Esophagus squamous epithelium (tissue), 5 donors: ENCODE measurements around the gene CDCP1. TPM values are rescaled to one million over a fixed set of nuclear protein-coding genes. Genes with fewer than 3 reads are reported as not detected.

Experiments used
- DNase-seq: peaks from one replicate; lab custom pipeline; 2025; lab: John Stamatoyannopoulos, UW
- H3K27ac ChIP-seq, 4 donors: fragments of 200-600 bp; sonication (generic); one replicate each; pipeline ENCODE4 v1.5.1; 2016 to 2019; ENCODE audit warnings: mild to moderate bottlenecking in 1 of 4
- H3K27me3 ChIP-seq, 4 donors: fragments of 200-600 bp; sonication (generic); 1 replicate in 3 of 4; 2 replicates in 1 of 4; pipeline versions ENCODE4 v1.5.1 to v1.6.0; 2017 to 2021; ENCODE audit warnings: antibody characterized with exemption in 1 of 4
- H3K36me3 ChIP-seq, 3 donors: fragments of 200-600 bp; sonication (generic); one replicate each; pipeline ENCODE4 v1.5.1; 2016 to 2019
- H3K4me1 ChIP-seq, 3 donors: fragments of 200-600 bp; sonication (generic); one replicate each; pipeline ENCODE4 v1.5.1; 2017 to 2019
- H3K4me3 ChIP-seq, 4 donors: fragments of 200-600 bp; sonication (generic); 1 replicate in 3 of 4; 2 replicates in 1 of 4; pipeline ENCODE4 v1.5.1; 2016 to 2019; ENCODE audit warnings: mild to moderate bottlenecking in 2 of 4, moderate library complexity in 1 of 4
- H3K9me3 ChIP-seq, 3 donors: fragments of 200-600 bp; sonication (generic); one replicate each; pipeline ENCODE4 v1.5.1; 2016 to 2019
- POLR2A ChIP-seq, 4 donors: fragments of 450-650 bp; IDR thresholded peaks; one replicate each; pipeline ENCODE4 v1.6.1; 2017; ENCODE audit warnings: antibody characterized with exemption in 4 of 4, mild to moderate bottlenecking in 4 of 4, moderate library complexity in 3 of 4
- WGBS, 2 donors: methylation state at CpG; one replicate each; pipeline ENCODE4 v1.1.5; 2018; 5-methylcytosine and 5-hydroxymethylcytosine counted together
- intact Hi-C: fragments of 100-400 bp; cut with DNase I; formaldehyde crosslinking; loops from one replicate; pipeline ENCODE4 v1.15.0; 2022
- total RNA-seq, 4 donors: library from RNA; depleted of rRNA; stranded (reverse); fragments of >200 nt; gene quantifications; one replicate each; pipeline ENCODE4 v1.1.0, GENCODE V29; 2016
- TF ChIP-seq, protein P1 (sequence below), 6 experiments: fragments of 450-650 bp in 4 of 6; fragments of 200-600 bp in 2 of 6; sonication (generic) in 2 of 6; IDR thresholded peaks; one replicate each; pipeline ENCODE4 v1.5.1; 2016 to 2019; ENCODE audit warnings: antibody characterized with exemption in 6 of 6, mild to moderate bottlenecking in 4 of 6, moderate library complexity in 4 of 6
- donor health status: DM: yes; HTN: yes; CAD: no.

The CDCP1 gene
- total RNA-seq, 4 donors from 2014 or later = 35.7 to 95.4 (median 54.6) TPM

DNA sequence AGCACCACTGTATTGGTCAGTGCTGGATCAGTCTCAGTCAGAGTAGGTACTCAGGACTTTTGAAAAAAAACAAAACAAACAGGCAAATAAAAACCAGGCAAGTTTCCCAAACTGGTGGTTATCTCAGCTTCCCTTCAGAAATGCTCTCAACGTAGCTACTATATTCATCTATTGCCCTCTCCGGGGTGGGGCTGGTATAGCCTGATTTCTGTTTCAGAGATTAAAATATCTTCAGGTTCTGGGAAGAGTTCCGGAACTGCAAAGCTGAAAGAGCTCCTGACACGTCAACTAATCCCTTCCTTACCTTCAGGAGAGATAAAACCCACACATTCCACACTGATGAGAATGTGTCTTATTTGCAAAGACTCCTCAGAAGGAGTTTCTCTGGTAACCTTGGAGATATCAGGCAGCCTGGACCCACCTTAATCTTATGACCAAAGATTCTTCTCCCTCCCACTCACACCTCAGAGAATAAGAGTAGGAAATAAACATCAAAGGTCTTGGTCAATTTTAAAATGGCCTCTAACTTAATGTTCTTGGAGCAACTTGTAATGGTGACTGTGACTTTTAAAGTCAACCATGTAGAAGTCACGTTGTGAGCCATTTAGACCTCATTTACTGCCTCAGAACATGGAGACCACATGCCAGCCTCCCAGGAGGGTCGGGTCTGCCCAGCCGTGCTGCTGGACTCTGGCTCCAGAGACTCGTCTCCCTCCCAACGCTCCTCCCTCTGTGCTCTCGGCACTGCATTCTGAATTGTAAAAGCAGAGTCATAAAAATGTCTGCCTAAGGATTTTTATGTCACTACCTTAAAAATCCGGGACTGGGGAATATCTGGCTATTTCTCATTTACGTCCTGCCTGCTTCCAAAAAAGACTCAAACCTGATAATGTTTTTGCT lies 53.8 kb downstream of the CDCP1 start:
- TF ChIP-seq, protein P1, sequence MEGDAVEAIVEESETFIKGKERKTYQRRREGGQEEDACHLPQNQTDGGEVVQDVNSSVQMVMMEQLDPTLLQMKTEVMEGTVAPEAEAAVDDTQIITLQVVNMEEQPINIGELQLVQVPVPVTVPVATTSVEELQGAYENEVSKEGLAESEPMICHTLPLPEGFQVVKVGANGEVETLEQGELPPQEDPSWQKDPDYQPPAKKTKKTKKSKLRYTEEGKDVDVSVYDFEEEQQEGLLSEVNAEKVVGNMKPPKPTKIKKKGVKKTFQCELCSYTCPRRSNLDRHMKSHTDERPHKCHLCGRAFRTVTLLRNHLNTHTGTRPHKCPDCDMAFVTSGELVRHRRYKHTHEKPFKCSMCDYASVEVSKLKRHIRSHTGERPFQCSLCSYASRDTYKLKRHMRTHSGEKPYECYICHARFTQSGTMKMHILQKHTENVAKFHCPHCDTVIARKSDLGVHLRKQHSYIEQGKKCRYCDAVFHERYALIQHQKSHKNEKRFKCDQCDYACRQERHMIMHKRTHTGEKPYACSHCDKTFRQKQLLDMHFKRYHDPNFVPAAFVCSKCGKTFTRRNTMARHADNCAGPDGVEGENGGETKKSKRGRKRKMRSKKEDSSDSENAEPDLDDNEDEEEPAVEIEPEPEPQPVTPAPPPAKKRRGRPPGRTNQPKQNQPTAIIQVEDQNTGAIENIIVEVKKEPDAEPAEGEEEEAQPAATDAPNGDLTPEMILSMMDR (IDR thresholded peaks at IDR 0.05) = peak in 2 of 6 experiments; percentile 12 to 31
- no peak for TF ChIP-seq POLR2A (IDR thresholded peaks at IDR 0.05)
- H3K27ac ChIP-seq = peak overlapping the region; percentile 74 to 83 (median 80)
- intact Hi-C loops = no loop called here
- H3K4me1 ChIP-seq = peaks cover 0 to 56% (median 13%) of the 10 kb centered on the region in 3 donors
- no peak overlapping the region for H3K4me3 ChIP-seq
- DNase-seq = no peak
- H3K9me3 ChIP-seq = peaks cover 0 to 5% (median 0%) of the 10 kb centered on the region in 3 donors
- WGBS, 2 donors = 39 to 44% methylated on average over 12 of the region's 12 CpGs
- H3K27me3 ChIP-seq = no peaks in the 10 kb centered on the region
- H3K36me3 ChIP-seq = peaks cover 6 to 89% (median 17%) of the 10 kb centered on the region in 3 donors

DNA sequence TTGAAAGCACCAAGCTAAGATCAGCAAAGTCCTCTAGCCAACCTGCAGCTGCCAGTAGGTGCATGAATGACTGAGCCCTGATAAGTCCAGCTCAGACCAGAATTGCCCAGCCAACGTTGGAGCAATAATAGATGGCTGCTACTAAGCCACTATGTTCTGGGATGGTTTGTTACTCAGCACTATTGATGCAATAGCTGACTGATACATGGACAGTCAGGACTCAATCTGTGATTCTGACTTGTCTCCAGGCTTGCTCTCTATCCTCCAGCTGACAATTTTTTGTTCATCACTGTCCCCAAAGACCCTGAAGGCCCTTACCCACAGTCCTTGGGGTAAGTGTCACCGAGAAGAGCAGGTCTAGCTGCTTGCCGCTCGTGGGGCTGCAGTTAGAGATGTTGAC lies 55.3 kb downstream of the CDCP1 start:
- H3K36me3 ChIP-seq = peaks cover 6 to 91% (median 17%) of the 10 kb centered on the region in 3 donors
- no peak for DNase-seq
- H3K4me1 ChIP-seq = peaks cover 0 to 59% (median 13%) of the 10 kb centered on the region in 3 donors
- H3K9me3 ChIP-seq = peaks cover 0 to 5% (median 0%) of the 10 kb centered on the region in 3 donors
- H3K27ac ChIP-seq = peak overlapping the region in 1 of 4 donors; percentile 81
- H3K4me3 ChIP-seq = no peak overlapping the region
- 45 to 95% methylated on average over 1 to 4 of the region's 4 CpGs for WGBS, 2 donors
- intact Hi-C loops = no loop called here
- H3K27me3 ChIP-seq = no peaks in the 10 kb centered on the region
- TF ChIP-seq, protein P1 (IDR thresholded peaks at IDR 0.05) = no peak
- no peak for TF ChIP-seq POLR2A (IDR thresholded peaks at IDR 0.05)

DNA sequence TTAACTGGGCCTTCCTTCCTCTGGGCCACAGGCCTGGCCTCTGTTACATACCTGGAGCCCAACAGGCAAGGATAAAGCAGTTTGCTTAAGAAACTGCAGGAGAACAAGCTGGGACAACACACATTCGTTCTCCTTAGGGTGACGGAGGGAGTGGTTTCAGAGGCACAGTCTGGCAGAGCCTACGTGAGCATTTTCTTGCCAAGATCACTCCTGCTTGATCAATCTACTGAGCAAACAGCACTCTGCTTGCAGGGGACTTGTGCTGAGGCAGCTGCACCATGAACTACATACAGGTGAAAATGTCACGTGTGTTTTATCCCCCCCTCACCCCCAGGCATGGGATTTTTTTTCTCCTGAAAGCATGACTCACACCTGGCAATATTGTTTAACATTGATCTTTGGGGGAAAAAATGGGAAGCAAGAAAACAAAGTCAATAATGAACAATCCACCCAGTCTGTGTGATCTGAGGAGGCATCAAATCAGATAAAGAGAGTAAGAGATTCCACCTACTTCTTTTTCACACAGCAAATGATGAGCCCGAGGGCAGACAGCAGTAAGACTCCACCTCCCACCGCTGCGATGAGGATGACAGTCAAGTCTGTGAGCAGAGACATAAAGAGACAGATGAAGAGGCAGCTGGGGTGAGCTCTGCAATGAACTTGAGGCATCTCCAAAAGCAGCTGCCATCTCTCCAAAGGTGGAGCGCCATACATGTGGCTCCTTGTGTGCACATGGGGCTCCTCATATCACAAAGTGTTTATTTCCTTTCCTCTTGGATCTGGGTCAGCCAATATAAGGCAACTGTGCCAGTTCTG lies 57.4 kb downstream of the CDCP1 start:
- Histone ChIP-seq H3K4me1 (peaks cover 0 to 59% (median 13%) of the 10 kb centered on the region in 3 donors), H3K27ac (peak overlapping the region; percentile 28 to 77 (median 38)), H3K36me3 (peaks cover 6 to 92% (median 19%) of the 10 kb centered on the region in 3 donors), H3K4me3 (no peak overlapping the region), H3K27me3 (no peaks in the 10 kb centered on the region), H3K9me3 (peaks cover 0 to 5% (median 0%) of the 10 kb centered on the region in 3 donors)
- intact Hi-C loops = no loop called here
- 36 to 40% methylated on average over 7 to 8 of the region's 8 CpGs for WGBS, 2 donors
- DNase-seq = no peak
- TF ChIP-seq POLR2A (IDR thresholded peaks at IDR 0.05) = no peak
- TF ChIP-seq, protein P1 (IDR thresholded peaks at IDR 0.05) = peak in 1 of 6 experiments; percentile 10

DNA sequence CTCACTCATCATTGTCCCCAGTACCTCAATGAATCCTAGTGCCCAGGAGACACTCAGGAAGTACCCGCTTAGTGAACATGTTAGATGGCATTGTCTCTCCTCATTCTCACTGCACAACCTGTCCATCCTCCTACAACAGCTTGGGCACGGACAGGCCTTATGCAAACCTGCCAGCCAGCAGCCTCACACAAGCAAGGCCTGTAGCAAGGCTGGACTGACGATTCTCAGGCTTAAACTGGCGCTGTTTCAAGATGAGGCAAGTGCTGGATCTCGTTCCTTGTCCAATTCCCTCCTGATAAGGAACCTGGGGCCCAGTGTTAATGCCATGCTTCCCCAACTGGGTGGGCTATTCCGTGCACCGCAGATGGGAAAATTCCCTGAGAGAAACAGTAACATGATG lies 59.0 kb downstream of the CDCP1 start:
- Histone ChIP-seq H3K27ac (no peak overlapping the region), H3K36me3 (peaks cover 6 to 97% (median 19%) of the 10 kb centered on the region in 3 donors), H3K9me3 (peaks cover 0 to 5% (median 0%) of the 10 kb centered on the region in 3 donors), H3K27me3 (no peaks in the 10 kb centered on the region), H3K4me1 (peaks cover 0 to 44% (median 10%) of the 10 kb centered on the region in 3 donors), H3K4me3 (no peak overlapping the region)
- WGBS, 2 donors = 56 to 70% methylated on average over 4 to 5 of the region's 7 CpGs
- intact Hi-C loops = no loop called here
- TF ChIP-seq, protein P1 (IDR thresholded peaks at IDR 0.05) = no peak
- no peak for TF ChIP-seq POLR2A (IDR thresholded peaks at IDR 0.05)
- DNase-seq = no peak
